ENCODE measurements around the gene GSG1. TPM values are rescaled to one million over a fixed set of nuclear protein-coding genes. Genes with fewer than 3 reads are reported as not detected.
A peak's percentile ranks its signal among the peaks of the same experiment; 100 is the strongest.
"Not testable (repeated sequence)": the region's sequence is repeated elsewhere in the genome, so short reads cannot be mapped to it uniquely, and the experiment has no call there.

The GSG1 gene
- total RNA-seq, 2 experiments from 2014 or later = not detected

GRCh38 chr12:13061377-13061776 is 42.1 kb downstream of the GSG1 start:
- ChIA-PET POLR2A (no interaction called here), CTCF (interaction anchor here (1.0 kb wide), 1 partner anchor 146 kb away, joined by 3 read pairs; no protein-coding TSS in a partner anchor)
- DNase-seq = no peak
- no peak overlapping the region for H3K27ac Mint-ChIP-seq
- no peaks in the 10 kb centered on the region for H3K27me3 Mint-ChIP-seq
- H3K4me3 Mint-ChIP-seq = no peak overlapping the region
- no peaks in the 10 kb centered on the region for H3K9me3 Mint-ChIP-seq
- no peaks in the 10 kb centered on the region for H3K36me3 Mint-ChIP-seq (ENCODE audit: low read depth)
- H3K4me1 Mint-ChIP-seq = no peaks in the 10 kb centered on the region

GRCh38 chr12:13060581-13060980 is 42.9 kb downstream of the GSG1 start:
- Mint-ChIP-seq H3K27me3 (no peaks in the 10 kb centered on the region), H3K27ac (no peak overlapping the region), H3K9me3 (no peaks in the 10 kb centered on the region), H3K4me1 (no peaks in the 10 kb centered on the region), H3K36me3 (ENCODE audit: low read depth) (no peaks in the 10 kb centered on the region), H3K4me3 (no peak overlapping the region)
- ChIA-PET CTCF (interaction anchor here (0.6 to 1.0 kb wide), 2 partner anchors 147 to 195 kb away, joined by 3 read pairs; no protein-coding TSS in a partner anchor), POLR2A (no interaction called here)
- DNase-seq = no peak

DNA sequence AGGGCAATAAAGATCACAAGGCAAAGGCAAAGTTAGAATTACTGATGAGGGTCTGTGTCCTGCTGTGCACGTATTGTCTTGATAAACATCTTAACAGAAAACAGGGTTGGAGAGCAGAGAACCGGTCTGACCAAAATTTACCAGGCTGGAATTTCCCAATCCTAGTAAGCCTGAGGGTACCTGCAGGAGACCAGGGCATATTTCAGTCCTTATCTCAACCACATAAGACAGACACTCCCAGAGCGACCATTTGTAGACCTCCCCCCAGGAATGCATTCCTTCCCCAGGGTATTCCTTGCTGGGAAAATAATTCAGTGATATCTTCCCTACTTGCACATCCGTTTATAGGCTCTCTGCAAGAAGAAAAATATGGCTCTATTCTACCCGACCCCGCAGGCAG is 49.9 kb downstream of the GSG1 start:
- CTCF ChIA-PET; POLR2A ChIA-PET; H3K9me3 Mint-ChIP-seq; H3K36me3 Mint-ChIP-seq (ENCODE audit: low read depth); H3K4me1 Mint-ChIP-seq; H3K4me3 Mint-ChIP-seq; H3K27ac Mint-ChIP-seq; H3K27me3 Mint-ChIP-seq; DNase-seq: not testable (repeated sequence)

DNA sequence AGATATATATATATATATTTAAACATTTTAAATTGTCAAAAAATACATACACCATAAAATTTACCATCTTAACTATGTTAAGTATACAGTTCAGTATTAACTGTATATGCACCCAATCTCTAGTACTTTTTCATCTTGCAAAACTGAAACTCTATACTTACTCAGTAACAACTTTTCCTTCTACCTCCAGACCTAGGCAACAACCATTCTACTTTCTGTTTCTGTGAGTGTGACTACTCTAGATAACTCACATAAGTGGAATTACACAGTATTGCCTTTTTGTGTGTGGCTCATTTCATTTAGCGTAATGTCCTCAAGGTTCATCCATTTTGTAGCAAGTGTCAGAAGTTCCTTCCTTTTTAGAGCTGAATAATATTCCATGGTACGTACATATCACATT is 51.0 kb downstream of the GSG1 start:
- H3K4me1 Mint-ChIP-seq = peaks cover 2% of the 10 kb centered on the region
- CTCF ChIA-PET = no interaction called here

GRCh38 chr12:13049816-13050215 is 53.7 kb downstream of the GSG1 start:
- Mint-ChIP-seq H3K4me3 (no peak overlapping the region), H3K36me3 (ENCODE audit: low read depth) (peaks cover 3% of the 10 kb centered on the region), H3K27ac (no peak overlapping the region), H3K27me3 (no peaks in the 10 kb centered on the region), H3K4me1 (peaks cover 13% of the 10 kb centered on the region), H3K9me3 (peaks cover 9% of the 10 kb centered on the region)
- ChIA-PET CTCF (no interaction called here), POLR2A (no interaction called here)
- DNase-seq = no peak

More for the DNA sequence above, 51.0 kb downstream of the GSG1 start:
- Mint-ChIP-seq H3K36me3 (ENCODE audit: low read depth) (peaks cover 3% of the 10 kb centered on the region), H3K27ac (no peak overlapping the region), H3K9me3 (peaks cover 9% of the 10 kb centered on the region), H3K4me3 (no peak overlapping the region), H3K27me3 (no peaks in the 10 kb centered on the region)
- POLR2A ChIA-PET = no interaction called here
- no peak for DNase-seq

GRCh38 chr12:13046964-13047363 is 56.5 kb downstream of the GSG1 start:
- no peaks in the 10 kb centered on the region for H3K9me3 Mint-ChIP-seq
- peaks cover 3% of the 10 kb centered on the region for H3K36me3 Mint-ChIP-seq (ENCODE audit: low read depth)
- H3K4me3 Mint-ChIP-seq = no peak overlapping the region
- H3K27ac Mint-ChIP-seq = no peak overlapping the region
- H3K4me1 Mint-ChIP-seq = peaks cover 18% of the 10 kb centered on the region
- peaks cover 5% of the 10 kb centered on the region for H3K27me3 Mint-ChIP-seq
- no peak for DNase-seq
- ChIA-PET POLR2A (no interaction called here), CTCF (interaction anchor here (1.0 to 4.6 kb wide), 3 partner anchors 160 to 208 kb away, joined by 3 to 23 read pairs (median 19); no protein-coding TSS in a partner anchor)

GRCh38 chr12:13045816-13046215 is 57.7 kb downstream of the GSG1 start:
- Mint-ChIP-seq H3K27ac (no peak overlapping the region), H3K9me3 (no peaks in the 10 kb centered on the region), H3K36me3 (ENCODE audit: low read depth) (peaks cover 3% of the 10 kb centered on the region), H3K4me1 (peaks cover 18% of the 10 kb centered on the region), H3K27me3 (peaks cover 9% of the 10 kb centered on the region), H3K4me3 (no peak overlapping the region)
- DNase-seq = no peak
- ChIA-PET CTCF (interaction anchor here (1.4 to 4.6 kb wide), 3 partner anchors 165 to 232 kb away, joined by 4 to 23 read pairs (median 19); no protein-coding TSS in a partner anchor), POLR2A (no interaction called here)

DNA sequence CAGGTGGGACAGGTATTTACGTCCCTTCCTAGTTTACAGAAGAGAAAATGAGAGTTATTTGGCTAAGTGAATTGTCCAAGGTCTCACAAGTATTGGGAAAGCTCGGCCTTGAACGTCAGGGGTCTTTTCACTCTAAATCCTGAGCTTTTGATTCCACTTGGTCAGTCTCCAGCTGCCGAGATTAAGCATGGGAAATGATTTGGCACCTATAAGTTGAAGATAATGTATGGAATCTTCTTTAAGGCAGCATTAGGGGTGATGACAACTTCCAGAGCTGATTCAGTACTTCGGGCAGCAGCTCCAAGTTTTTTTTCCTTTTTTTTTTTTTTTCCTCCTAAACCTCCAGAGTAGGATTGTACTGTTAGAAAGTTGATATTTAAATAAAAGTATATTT is 58.6 kb downstream of the GSG1 start:
- Mint-ChIP-seq H3K9me3 (no peaks in the 10 kb centered on the region), H3K4me1 (peaks cover 18% of the 10 kb centered on the region), H3K27me3 (peaks cover 11% of the 10 kb centered on the region), H3K36me3 (ENCODE audit: low read depth) (peaks cover 3% of the 10 kb centered on the region), H3K27ac (no peak overlapping the region), H3K4me3 (peak overlapping the region; percentile 78)
- ChIA-PET CTCF (interaction anchor here (0.8 to 4.6 kb wide), 5 partner anchors 58 to 688 kb away, joined by 3 to 23 read pairs (median 4); partner anchors contain the start of gene BORCS5), POLR2A (interaction anchor here (3.2 kb wide), 1 partner anchor 11 kb away, joined by 9 read pairs; no protein-coding TSS in a partner anchor)
- DNase-seq = no peak

DNA sequence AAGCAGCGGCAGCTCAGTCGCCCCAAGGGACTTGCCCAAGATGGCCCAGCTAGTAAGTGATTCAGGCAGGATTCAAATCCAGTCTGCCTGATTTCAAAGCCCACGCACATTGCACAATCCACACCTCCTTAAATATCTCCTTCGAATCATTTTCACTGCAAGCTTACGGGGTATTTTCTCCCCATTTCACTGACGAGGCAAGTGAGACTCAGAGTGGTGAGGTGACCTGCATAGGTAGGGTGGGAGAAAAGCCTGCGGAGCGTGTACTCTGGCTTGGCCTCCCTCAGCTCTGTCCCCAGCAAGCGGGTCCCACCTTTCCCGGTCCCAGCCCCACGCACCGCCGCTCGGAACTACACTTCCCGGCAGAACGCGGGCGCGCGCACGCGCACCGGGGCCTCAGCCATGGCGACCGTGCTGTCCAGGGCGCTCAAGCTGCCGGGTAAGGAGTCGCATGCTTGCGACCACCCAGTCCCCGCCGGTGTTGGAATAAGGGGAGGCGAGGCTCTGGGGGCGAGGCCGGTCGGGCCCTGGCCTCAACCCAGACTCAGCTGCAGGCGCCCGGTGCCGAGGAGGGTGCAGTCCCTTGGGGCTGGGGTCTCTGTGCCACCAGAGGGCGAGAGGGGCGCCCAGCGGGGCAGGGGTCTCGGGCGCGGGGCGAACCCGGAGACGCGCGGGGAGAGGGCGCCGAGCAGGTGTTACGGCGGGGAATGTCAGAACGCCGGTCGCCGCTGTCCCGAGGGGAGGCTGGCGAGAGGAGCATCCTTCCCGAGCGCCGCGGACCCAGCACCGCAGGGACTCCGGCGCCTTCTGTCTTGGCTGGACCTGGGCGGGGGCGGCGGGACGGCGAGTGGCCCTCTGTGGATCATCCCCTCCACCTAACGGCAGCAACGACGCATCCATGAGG is 59.2 kb downstream of the GSG1 start, which contains the start of gene FAM234B:
Gene FAM234B (plus strand): TSS at position 380 of the 904 bp plus-strand sequence. CDS start 23 bp downstream, at position 403.
- no peaks in the 10 kb centered on the region for H3K9me3 Mint-ChIP-seq
- peak; percentile 73 for DNase-seq
- H3K4me3 Mint-ChIP-seq = peak within 1 kb of the TSS; percentile 78
- no peak within 1 kb of the TSS for H3K27ac Mint-ChIP-seq
- H3K36me3 Mint-ChIP-seq (ENCODE audit: low read depth) = peaks cover 3% of the 10 kb centered on the region
- ChIA-PET CTCF (interaction anchor here (0.8 to 4.6 kb wide), 6 partner anchors 59 to 234 kb away, joined by 3 to 23 read pairs (median 4); no protein-coding TSS in a partner anchor), POLR2A (interaction anchor here (0.8 to 3.2 kb wide), 3 partner anchors 10 to 136 kb away, joined by 3 to 9 read pairs (median 7); no protein-coding TSS in a partner anchor)
- peaks cover 18% of the 10 kb centered on the region for H3K4me1 Mint-ChIP-seq
- peaks cover 11% of the 10 kb centered on the region for H3K27me3 Mint-ChIP-seq

- no peak for DNase-seq
- CTCF ChIA-PET = interaction anchor here (0.8 kb wide), 1 partner anchor 99 kb away, joined by 3 read pairs; no protein-coding TSS in a partner anchor
- H3K4me3 Mint-ChIP-seq = no peak overlapping the region
- no peaks in the 10 kb centered on the region for H3K36me3 Mint-ChIP-seq (ENCODE audit: low read depth)
- no peak overlapping the region for H3K27ac Mint-ChIP-seq
- H3K9me3 Mint-ChIP-seq = no peaks in the 10 kb centered on the region
- POLR2A ChIA-PET = interaction anchor here (3.2 kb wide), 1 partner anchor 9 kb away, joined by 9 read pairs; no protein-coding TSS in a partner anchor
- H3K27me3 Mint-ChIP-seq = peaks cover 11% of the 10 kb centered on the region
- H3K4me1 Mint-ChIP-seq = peaks cover 18% of the 10 kb centered on the region
These were observed 60.7 kb downstream of the GSG1 start for GRCh38 chr12:13042666-13043230.

GRCh38 chr12:13041224-13041623 is 62.2 kb downstream of the GSG1 start:
- ChIA-PET CTCF (interaction anchor here (1.0 to 1.4 kb wide), 2 partner anchors 170 to 214 kb away, joined by 3 read pairs; no protein-coding TSS in a partner anchor), POLR2A (no interaction called here)
- Mint-ChIP-seq H3K4me1 (peaks cover 14% of the 10 kb centered on the region), H3K27me3 (peaks cover 11% of the 10 kb centered on the region), H3K36me3 (ENCODE audit: low read depth) (no peaks in the 10 kb centered on the region), H3K9me3 (no peaks in the 10 kb centered on the region), H3K27ac (no peak overlapping the region), H3K4me3 (no peak overlapping the region)
- no peak for DNase-seq

DNA sequence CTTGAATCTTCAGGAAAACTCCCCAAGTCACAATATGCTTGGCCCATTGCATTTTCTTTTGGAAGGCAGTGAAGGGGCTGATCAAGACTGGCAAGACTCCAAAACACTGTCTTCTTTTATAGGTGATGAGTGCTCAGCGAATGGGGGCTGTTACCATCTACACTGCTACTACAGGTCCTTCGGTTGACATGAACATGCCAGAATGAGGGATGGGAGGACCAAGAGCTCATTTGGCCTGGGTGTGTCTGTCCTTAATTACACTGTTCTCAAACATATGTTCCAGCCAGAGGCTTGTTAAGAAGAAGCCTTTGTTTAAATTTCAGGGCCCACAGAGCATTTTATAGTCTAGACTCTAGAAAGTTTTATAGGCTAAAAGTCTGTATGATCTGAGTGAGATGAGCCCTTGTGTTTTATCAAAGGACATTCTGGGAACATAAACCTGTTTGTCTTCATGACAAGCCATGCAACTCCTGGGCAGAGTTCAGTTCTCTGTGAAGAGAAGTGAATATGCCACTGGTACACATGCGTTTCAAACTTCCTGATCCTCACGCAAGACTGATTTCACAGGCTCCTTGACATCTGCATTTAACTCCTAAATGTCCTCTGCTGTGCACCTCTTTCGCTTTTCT is 64.0 kb downstream of the GSG1 start:
- H3K36me3 Mint-ChIP-seq (ENCODE audit: low read depth) = no peaks in the 10 kb centered on the region
- no peak overlapping the region for H3K27ac Mint-ChIP-seq
- H3K4me1 Mint-ChIP-seq = peaks cover 5% of the 10 kb centered on the region
- ChIA-PET CTCF (no interaction called here), POLR2A (no interaction called here)
- peaks cover 11% of the 10 kb centered on the region for H3K27me3 Mint-ChIP-seq
- no peak for DNase-seq
- no peak overlapping the region for H3K4me3 Mint-ChIP-seq
- no peaks in the 10 kb centered on the region for H3K9me3 Mint-ChIP-seq

Measured in activated CD4-positive, alpha-beta memory T cell treated with anti-CD3 and anti-CD28 coated beads, Interleukin-2, amount 10 ng/mL, durations not matched to agents 7 days and 5 days (primary cell).